Aorta (tissue), 5 donors: ENCODE data around the gene CD82. TPM values are rescaled to one million over a fixed set of nuclear protein-coding genes. Genes with fewer than 3 reads are reported as not detected.

Experiments
- ATAC-seq: fragments of 200-7000 bp; cut with Tn5 transposase; one replicate; pipeline ENCODE4 v1.9.1; 2022; ENCODE audit warnings: moderate library complexity; ENCODE audit not compliant: low FRiP score
- DNase-seq, 2 donors: peaks; one replicate each; pipeline ENCODE4 v3.0.0-alpha.2; 2020
- H3K27ac ChIP-seq, 2 donors: one replicate each; pipeline ENCODE4 v1.5.1; 2013; ENCODE audit warnings: low read length in 2 of 2, mild to moderate bottlenecking in 2 of 2, moderate library complexity in 2 of 2, control low read depth in 1 of 2, inconsistent platforms in 1 of 2, low read depth in 1 of 2
- H3K27me3 ChIP-seq, 2 donors: one replicate each; pipeline ENCODE4 v1.6.1; 2013; ENCODE audit warnings: control low read depth in 1 of 2, low read length in 1 of 2, mild to moderate bottlenecking in 1 of 2, moderate library complexity in 1 of 2; ENCODE audit not compliant: insufficient read depth in 2 of 2, control insufficient read depth in 1 of 2
- H3K36me3 ChIP-seq, 2 donors: one replicate each; pipeline ENCODE4 v1.6.1; 2013; ENCODE audit warnings: control low read depth in 1 of 2, low read length in 1 of 2, mild to moderate bottlenecking in 1 of 2; ENCODE audit not compliant: insufficient read depth in 2 of 2, control insufficient read depth in 1 of 2
- H3K4me1 ChIP-seq, 2 donors: one replicate each; pipeline ENCODE4 v1.6.1; 2013; ENCODE audit warnings: low read length in 2 of 2, control low read depth in 1 of 2, mild to moderate bottlenecking in 1 of 2, moderate library complexity in 1 of 2; ENCODE audit not compliant: insufficient read depth in 2 of 2, control insufficient read depth in 1 of 2
- H3K4me3 ChIP-seq, 2 donors: one replicate each; pipeline ENCODE4 v1.5.1; 2013; ENCODE audit warnings: low read length in 2 of 2, control low read depth in 1 of 2, mild to moderate bottlenecking in 1 of 2
- H3K9me3 ChIP-seq: one replicate; pipeline ENCODE4 v1.6.1; 2013; ENCODE audit warnings: mild to moderate bottlenecking, low read length; ENCODE audit not compliant: control insufficient read depth
- WGBS, 2 donors: extraction: QIAGEN DNeasy Blood & Tissue Kit; methylation state at CpG; one replicate each; pipeline ENCODE4 v1.1.7; 2013; 5-methylcytosine and 5-hydroxymethylcytosine counted together
- intact Hi-C, 2 donors: fragments of 100-400 bp; cut with DNase I; formaldehyde crosslinking; loops; one replicate each; pipeline versions ENCODE4 v1.14.2 to v1.15.0; 2022
- polyA plus RNA-seq, 2 donors: library from polyadenylated mRNA; stranded (reverse); fragments of 200-250 nt; gene quantifications; one replicate each; pipeline ENCODE4 v1.2.3, GENCODE V29; 2013
- total RNA-seq, 2 donors: library from RNA; stranded (reverse); fragmentation: NEBNext Ultra II Directional; extraction: Animal tissue kit (Norgen Biotek cat#: 25700); gene quantifications; one replicate each; pipeline ENCODE4 v1.2.1, GENCODE V29; 2021
- donor health status: healthy with polysubstance abuse.
- donor health status: Bipolar disorder and iron deficiency.
- donor health status: DM: no; HTN: no; CAD: no.
- donor health status: DM: no; HTN: no; CAD: no.
- donor health status: DM: yes; HTN: yes; CAD: no.

CD82 gene
- total and polyA plus RNA-seq, 4 donors, result 21.0 to 64.6 (median 46.1) TPM

DNA sequence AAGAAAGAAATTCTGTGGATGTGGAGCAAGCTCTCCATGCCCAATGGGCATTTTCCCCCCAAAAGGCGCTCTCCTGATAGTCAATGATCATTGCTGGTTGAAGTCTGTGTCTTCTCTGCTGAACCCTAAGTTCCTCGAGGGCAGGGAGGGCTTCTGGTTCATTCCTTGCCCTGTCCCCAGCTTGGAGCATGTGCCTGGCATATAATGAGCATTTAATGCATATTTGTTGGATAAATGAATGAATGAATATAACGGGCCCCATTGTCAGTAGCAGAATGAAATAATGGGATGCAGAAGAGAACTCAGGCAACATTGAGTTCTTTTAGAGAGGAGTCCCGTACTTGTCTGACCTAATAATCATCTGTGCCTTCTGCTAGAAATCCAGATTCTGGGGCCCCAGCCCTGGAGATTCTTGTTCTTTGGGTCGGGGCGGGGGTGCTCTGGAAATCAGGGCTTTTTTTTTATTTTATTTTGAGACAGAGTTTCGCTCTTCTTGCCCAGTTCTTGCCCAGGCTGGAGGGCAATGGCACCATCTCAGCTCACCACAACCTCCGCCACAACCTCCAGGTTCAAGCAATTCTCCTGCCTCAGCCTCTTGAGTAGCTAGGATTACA, 64.4 kb downstream of the CD82 start:
- no peaks in the 10 kb centered on the region for H3K27me3 ChIP-seq
- ATAC-seq, result no peak
- DNase-seq, result peak in 1 of 2 donors; percentile 14
- WGBS, 2 donors, result 90 to 97% methylated on average over 8 of the region's 8 CpGs
- intact Hi-C loops, result loop anchor here in 1 of 2 donors (10.0 kb wide), 1 partner anchor 475 kb away; no protein-coding TSS in a partner anchor
- no peaks in the 10 kb centered on the region for H3K9me3 ChIP-seq
- H3K27ac ChIP-seq, result no peak overlapping the region
- H3K36me3 ChIP-seq, result no peaks in the 10 kb centered on the region
- H3K4me1 ChIP-seq, result no peaks in the 10 kb centered on the region
- H3K4me3 ChIP-seq, result no peak overlapping the region

DNA sequence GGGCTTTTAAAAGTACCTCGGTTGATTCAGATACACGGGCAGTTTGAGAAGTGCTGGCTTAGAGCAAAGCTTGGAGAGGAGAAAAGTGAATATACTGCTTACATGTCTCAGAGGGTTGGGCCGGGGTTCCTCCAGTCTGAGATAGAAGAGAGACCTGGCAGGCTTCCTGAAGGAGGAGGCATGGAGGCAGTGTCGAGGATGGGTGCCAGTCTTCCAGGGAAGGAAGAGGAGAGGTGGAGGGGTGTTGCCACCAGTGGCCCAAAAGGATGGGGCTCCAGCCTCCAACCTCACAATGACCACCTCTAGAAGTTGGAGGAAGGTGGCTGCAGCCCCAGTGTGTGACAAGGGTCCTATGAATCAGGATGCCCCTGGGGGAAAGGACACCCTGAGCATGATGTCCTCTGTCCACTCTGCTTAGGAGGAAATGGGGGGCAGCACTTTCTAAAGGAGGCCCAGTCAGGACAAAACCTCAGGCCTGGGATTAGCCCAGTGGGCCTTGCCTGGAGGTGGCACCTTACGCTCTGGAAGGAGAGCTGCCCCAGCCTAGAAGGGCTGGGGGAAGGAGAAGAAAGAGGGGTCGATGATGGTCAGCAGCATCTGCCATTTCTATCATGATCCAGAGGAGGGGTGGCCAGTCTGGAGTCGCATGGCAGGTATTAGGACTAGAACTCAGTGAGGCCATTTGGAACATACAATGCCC, 65.2 kb downstream of the CD82 start:
- DNase-seq (peak in 1 of 2 donors; percentile 37), ATAC-seq (no peak)
- no peak overlapping the region for H3K4me3 ChIP-seq
- H3K27me3 ChIP-seq, result no peaks in the 10 kb centered on the region
- H3K9me3 ChIP-seq, result no peaks in the 10 kb centered on the region
- no peaks in the 10 kb centered on the region for H3K4me1 ChIP-seq
- H3K36me3 ChIP-seq, result no peaks in the 10 kb centered on the region
- intact Hi-C loops, result no loop called here
- 93 to 96% methylated on average over 7 of the region's 7 CpGs for WGBS, 2 donors
- H3K27ac ChIP-seq, result no peak overlapping the region

DNA sequence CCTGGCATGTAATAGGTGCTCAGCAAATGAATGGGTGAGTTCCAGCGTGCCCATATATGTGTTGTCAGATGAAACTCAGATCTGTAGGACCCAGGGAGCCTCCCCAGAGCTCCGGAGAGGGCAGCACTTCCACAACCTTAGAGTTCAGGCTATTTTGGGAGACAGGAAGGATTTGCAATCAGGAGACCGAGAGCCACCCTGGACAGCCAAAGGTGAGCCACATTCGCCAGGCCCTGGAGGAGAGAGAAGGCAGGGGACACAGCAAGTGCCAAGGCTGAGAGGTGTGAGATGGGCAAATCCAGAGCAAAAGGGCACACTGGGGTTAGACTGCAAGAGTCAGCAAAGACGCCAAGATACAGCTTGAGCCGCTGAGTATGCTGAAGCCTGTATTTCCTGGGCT, 66.4 kb downstream of the CD82 start:
- Histone ChIP-seq H3K27ac (no peak overlapping the region), H3K36me3 (no peaks in the 10 kb centered on the region), H3K4me3 (no peak overlapping the region), H3K9me3 (no peaks in the 10 kb centered on the region), H3K4me1 (no peaks in the 10 kb centered on the region), H3K27me3 (no peaks in the 10 kb centered on the region)
- ATAC-seq, result no peak
- intact Hi-C loops, result no loop called here
- peak in 1 of 2 donors; percentile 53 for DNase-seq
- WGBS, 2 donors, result 92 to 95% methylated on average over 6 of the region's 6 CpGs

DNA sequence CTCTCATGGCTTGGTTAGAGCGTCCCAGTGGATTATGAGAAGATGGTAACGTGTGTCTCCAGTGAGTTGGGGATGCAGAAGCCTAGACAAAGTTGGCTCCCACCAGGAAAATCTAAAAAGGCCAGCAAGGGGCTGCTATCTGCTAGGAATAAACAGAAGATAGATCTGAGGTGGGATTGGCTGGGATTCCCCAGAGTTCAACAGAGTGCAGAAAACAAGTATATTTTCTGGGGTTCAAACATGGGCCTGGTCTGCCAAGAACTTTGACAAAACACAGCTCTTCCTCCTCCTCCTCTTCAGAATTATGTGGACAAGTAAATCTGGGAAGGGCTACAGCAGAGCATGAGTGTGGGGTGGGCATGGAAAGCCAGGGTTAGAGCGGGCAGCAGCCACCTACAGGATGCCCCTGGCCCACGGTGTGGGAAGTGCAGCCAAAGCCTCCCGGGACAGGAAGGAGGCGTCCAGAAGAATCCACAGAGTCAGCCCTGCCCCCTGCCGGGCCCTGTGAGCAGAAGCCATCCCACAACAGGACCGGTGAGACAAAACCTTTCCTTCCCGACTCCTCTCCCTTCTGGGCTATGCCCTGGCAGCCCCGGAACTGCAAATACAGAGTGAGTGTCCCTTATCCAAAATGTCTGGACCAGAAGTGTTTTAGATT, 67.1 kb downstream of the CD82 start:
- no peaks in the 10 kb centered on the region for H3K27me3 ChIP-seq
- peak; percentile 47 for ATAC-seq
- no peaks in the 10 kb centered on the region for H3K36me3 ChIP-seq
- no peaks in the 10 kb centered on the region for H3K9me3 ChIP-seq
- 75 to 82% methylated on average over 10 of the region's 10 CpGs for WGBS, 2 donors
- H3K4me3 ChIP-seq, result no peak overlapping the region
- H3K27ac ChIP-seq, result no peak overlapping the region
- DNase-seq, result peak in 1 of 2 donors; percentile 75
- intact Hi-C loops, result no loop called here
- H3K4me1 ChIP-seq, result no peaks in the 10 kb centered on the region

DNA sequence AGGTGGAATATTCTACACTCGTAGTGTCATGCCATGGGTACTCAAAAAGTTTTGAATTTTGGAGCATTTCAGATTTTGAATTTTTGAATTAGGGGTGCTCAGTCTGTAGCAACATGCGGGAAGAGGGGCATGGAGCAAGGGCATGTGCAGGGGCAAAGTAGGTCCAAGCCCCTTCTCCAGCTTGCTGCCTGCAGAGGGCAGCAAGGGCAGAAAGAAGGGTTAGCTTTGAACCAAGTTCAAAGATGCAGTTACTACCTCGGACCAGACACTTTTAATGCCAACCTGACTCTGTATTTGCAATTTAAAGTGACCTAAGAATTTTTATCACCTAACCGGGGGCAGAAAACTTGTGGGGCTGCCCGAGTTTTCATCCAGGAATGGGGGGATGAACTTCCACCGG, 68.2 kb downstream of the CD82 start:
- peak in 1 of 2 donors; percentile 55 for DNase-seq
- no peak for ATAC-seq
- WGBS, 2 donors, result 61 to 65% methylated on average over 6 of the region's 6 CpGs
- H3K27ac ChIP-seq, result no peak overlapping the region
- no peaks in the 10 kb centered on the region for H3K36me3 ChIP-seq
- intact Hi-C loops, result no loop called here
- H3K4me1 ChIP-seq, result no peaks in the 10 kb centered on the region
- H3K4me3 ChIP-seq, result no peak overlapping the region
- H3K27me3 ChIP-seq, result no peaks in the 10 kb centered on the region
- H3K9me3 ChIP-seq, result no peaks in the 10 kb centered on the region

DNA sequence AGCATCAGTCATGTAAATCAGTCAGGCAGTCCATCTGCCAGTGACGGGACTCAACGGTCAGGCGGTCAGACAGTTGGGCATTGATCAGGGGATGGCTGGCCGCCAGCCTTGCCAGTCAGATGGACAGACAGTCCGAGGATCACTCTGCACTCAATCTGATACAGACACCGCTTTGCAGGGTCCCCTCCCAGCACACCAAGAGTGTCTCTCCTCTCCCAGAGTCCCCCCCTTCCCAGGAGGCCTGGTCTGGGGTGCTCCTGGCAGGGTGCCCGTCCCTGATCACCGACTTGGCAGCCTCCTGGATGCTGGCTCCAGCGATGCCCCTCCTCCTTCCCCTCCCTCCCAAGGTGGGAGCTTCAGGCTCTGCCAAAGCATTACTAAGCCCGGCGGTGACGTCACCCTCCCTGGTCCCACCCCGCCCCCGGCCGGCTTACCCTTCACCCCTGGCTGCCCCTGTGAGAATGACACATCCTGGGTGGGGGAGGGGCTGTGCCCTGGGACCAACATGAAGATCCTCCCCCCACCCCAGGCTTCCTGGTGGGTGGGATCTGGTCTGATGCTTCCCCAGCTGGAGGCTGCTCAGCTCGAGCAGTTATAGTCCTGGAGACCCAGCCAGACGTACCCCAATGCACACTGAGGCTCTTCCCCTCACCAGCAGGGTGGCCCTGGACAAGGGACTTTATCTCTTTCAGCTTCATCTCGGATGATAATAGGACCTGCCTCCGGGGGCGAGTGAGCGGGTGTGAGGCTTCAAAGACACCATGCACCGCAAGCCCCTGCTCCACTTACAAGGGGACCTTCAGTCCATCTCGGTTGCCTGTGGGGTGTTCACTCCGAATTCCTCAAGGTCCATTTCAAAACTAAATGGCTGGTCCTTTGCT, 69.2 kb downstream of the CD82 start:
- 23 to 28% methylated on average over 24 of the region's 24 CpGs for WGBS, 2 donors
- DNase-seq, result peak; percentile 77 to 94
- no peak overlapping the region for H3K27ac ChIP-seq
- no peaks in the 10 kb centered on the region for H3K4me1 ChIP-seq
- no peak overlapping the region for H3K4me3 ChIP-seq
- ATAC-seq, result peak; percentile 74
- no peaks in the 10 kb centered on the region for H3K27me3 ChIP-seq
- intact Hi-C loops, result no loop called here
- H3K9me3 ChIP-seq, result no peaks in the 10 kb centered on the region
- no peaks in the 10 kb centered on the region for H3K36me3 ChIP-seq

DNA sequence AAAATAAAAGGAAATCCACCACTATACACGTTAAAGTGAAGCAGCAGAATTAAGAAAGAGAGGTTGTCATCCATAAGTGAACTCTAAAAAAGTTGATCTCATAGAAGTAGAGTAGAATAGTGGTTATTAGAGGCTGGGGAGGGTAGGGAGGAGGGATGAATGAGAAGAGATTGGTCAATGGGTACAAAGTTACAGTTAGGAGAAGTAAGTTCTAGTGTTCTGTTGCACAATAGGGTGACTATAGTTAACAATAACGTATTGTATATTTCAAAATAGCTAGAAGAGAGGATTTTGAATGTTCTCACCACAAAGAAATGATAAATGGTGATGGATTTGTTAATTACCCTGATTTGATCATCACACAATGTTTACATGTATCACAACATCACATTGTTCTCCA, 72.0 kb downstream of the CD82 start:
- Histone ChIP-seq H3K27ac (no peak overlapping the region), H3K4me3 (no peak overlapping the region), H3K27me3 (no peaks in the 10 kb centered on the region), H3K9me3 (no peaks in the 10 kb centered on the region), H3K36me3 (no peaks in the 10 kb centered on the region), H3K4me1 (no peaks in the 10 kb centered on the region)
- 74 to 81% methylated on average over 2 of the region's 2 CpGs for WGBS, 2 donors
- intact Hi-C loops, result no loop called here
- ATAC-seq (no peak), DNase-seq (no peak)

DNA sequence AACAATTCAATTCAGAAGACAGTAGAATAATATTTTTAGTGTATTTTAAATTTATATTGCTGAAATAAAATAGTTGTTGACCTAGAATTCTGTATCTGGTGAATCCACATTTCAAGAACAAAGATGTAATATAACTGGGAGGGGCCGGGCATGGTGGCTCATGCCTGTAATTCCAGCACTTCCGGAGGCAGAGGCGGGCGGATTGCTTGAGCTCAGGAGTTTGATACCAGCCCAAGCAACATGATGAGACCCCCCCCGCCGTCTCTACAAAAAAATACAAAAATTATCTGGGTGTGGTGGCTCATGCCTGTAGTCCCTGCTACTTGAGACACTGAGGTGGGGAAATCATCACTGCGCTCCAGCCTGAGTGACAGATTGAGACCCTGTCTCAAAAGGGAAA, 72.6 kb downstream of the CD82 start:
- DNase-seq (peak in 1 of 2 donors; percentile 57), ATAC-seq (no peak)
- no peaks in the 10 kb centered on the region for H3K9me3 ChIP-seq
- no peak overlapping the region for H3K4me3 ChIP-seq
- H3K27me3 ChIP-seq, result no peaks in the 10 kb centered on the region
- no peaks in the 10 kb centered on the region for H3K36me3 ChIP-seq
- 46 to 56% methylated on average over 7 of the region's 7 CpGs for WGBS, 2 donors
- no peaks in the 10 kb centered on the region for H3K4me1 ChIP-seq
- no peak overlapping the region for H3K27ac ChIP-seq
- intact Hi-C loops, result no loop called here
